AG08396 (cell line): ENCODE data around the gene MCAT.

Experiments
- DNase-seq: peaks from one replicate; pipeline ENCODE4 v3.0.0; 2012; ENCODE audit warnings: low spot score, mixed read lengths

MCAT gene

GRCh38 chr22:43142880-43143562, at the start of gene MCAT:
Gene MCAT, minus strand, starts transcription at chr22:43143398. Its CDS starts 50 bp downstream, at chr22:43143348.
- DNase-seq: peak; percentile 94

- no peak for DNase-seq
Measured at GRCh38 chr22:43191831-43192230, 48.6 kb upstream of the MCAT start.

GRCh38 chr22:43188829-43189545, 45.8 kb upstream of the MCAT start:
- DNase-seq: no peak

- DNase-seq: peak; percentile 99
Measured at GRCh38 chr22:43187171-43188099, 44.2 kb upstream of the MCAT start.

GRCh38 chr22:43186272-43187170, 43.3 kb upstream of the MCAT start, which contains the start of gene TTLL12:
Gene TTLL12, minus strand, starts transcription at chr22:43187134. Its CDS starts 65 bp downstream, at chr22:43187069.
- peak; percentile 89 for DNase-seq

- DNase-seq: peak; percentile 58
Measured at GRCh38 chr22:43185860-43186261, 42.7 kb upstream of the MCAT start.

GRCh38 chr22:43183496-43184277, 40.5 kb upstream of the MCAT start:
- no peak for DNase-seq

GRCh38 chr22:43182726-43183125, 39.5 kb upstream of the MCAT start:
- no peak for DNase-seq

- DNase-seq: no peak
Measured at GRCh38 chr22:43182118-43182517, 38.9 kb upstream of the MCAT start.

GRCh38 chr22:43181321-43182076, 38.3 kb upstream of the MCAT start:
- DNase-seq: no peak

GRCh38 chr22:43180670-43181069, 37.5 kb upstream of the MCAT start:
- no peak for DNase-seq

- DNase-seq: no peak
Measured at GRCh38 chr22:43179911-43180195, 36.7 kb upstream of the MCAT start.

GRCh38 chr22:43179146-43179910, 36.1 kb upstream of the MCAT start:
- DNase-seq: no peak

- DNase-seq: no peak
Measured at GRCh38 chr22:43177479-43177878, 34.3 kb upstream of the MCAT start.

GRCh38 chr22:43176090-43176489, 32.9 kb upstream of the MCAT start:
- no peak for DNase-seq

- no peak for DNase-seq
Measured at GRCh38 chr22:43174941-43175531, 31.8 kb upstream of the MCAT start.

GRCh38 chr22:43173976-43174720, 30.9 kb upstream of the MCAT start:
- DNase-seq: no peak

GRCh38 chr22:43173566-43173965, 30.4 kb upstream of the MCAT start:
- DNase-seq: no peak
